ENCODE results near the gene CTXND1. TPM values are rescaled to one million over a fixed set of nuclear protein-coding genes. Genes with fewer than 3 reads are reported as not detected.
"Not testable (repeated sequence)": the region's sequence is repeated elsewhere in the genome, so short reads cannot be mapped to it uniquely, and the experiment has no call there.

Gene CTXND1
- total RNA-seq, 2 donors from 2014 or later, result 0.14 TPM; not detected in 1

DNA sequence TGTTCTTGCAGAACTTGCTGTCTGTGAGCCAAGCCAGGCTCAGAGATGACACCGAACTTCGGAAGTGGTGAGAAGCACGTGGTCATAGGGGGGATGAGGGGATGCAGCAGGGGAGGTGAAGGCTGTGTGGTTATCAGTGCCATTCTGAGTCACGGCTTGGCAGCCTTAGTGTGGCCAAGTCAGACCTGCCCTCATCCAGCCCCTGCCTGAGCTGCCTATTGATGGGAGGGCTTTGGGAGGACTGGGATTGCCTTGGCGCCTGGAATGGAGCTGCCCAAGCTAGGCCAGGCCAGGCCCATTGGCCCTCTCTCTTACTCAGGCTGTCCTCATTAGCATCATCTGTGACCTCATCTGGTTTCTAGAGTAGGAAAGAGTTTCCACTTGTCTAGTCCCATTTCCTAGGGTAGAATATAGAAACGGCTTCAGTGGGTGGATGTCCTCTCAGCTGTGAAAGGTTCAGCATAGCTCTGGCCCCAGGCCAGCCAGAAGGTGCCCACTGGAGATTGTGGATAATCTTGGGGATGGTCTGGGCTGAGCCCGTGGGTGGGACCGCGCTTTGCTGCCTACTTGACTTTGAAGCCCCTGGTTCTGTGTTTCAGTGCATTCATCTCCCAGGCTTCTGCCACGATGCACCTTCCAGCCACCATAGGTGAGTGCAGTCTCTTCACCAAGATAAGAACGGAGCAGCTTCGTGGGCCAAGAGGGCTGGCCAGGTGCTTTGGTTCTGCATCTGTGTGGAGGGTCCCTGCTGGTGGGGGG is 92.0 kb downstream of the CTXND1 start:
- Histone ChIP-seq H3K9me3 (no peaks in the 10 kb centered on the region), H3K27ac (no peak overlapping the region), H3K4me1 (ENCODE audit: control insufficient read depth in 1 of 2, low read depth in 2 of 2) (peaks cover under 1 to 1% of the 10 kb centered on the region in 2 donors), H3K27me3 (replicated peaks; ENCODE audit: insufficient read depth) (no peaks in the 10 kb centered on the region), H3K36me3 (peaks cover 26% of the 10 kb centered on the region), H3K4me3 (no peak overlapping the region)
- ATAC-seq (ENCODE audit: insufficient number of reproducible peaks, low FRiP score, low read depth) (no peak), DNase-seq (ENCODE audit: low spot score) (no peak)
- TF ChIP-seq CTCF (IDR thresholded peaks at IDR 0.05), result no peak

DNA sequence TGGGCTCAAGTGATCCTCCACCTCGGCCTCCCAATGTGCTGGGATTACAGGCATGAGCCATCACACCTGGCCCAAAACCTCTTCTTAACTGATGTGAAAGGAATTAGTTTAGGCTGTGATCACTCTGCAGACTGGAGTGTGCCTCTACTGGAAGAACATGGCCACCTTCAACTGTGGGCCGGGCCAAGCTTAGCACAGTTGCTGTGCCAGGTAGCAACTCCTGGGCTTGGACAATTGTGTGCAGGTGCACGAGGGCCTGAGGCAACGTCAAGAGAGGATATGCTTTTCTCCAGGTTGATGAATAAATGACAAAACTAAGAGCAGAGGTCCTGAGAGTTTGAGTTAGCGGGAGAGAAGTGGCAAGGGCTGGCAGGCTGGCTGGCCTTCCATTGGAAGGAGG is 92.7 kb downstream of the CTXND1 start:
- H3K36me3 ChIP-seq, result peaks cover 26% of the 10 kb centered on the region
- no peak overlapping the region for H3K4me3 ChIP-seq
- no peak overlapping the region for H3K27ac ChIP-seq
- ATAC-seq (ENCODE audit: insufficient number of reproducible peaks, low FRiP score, low read depth), result no peak
- no peaks in the 10 kb centered on the region for H3K27me3 ChIP-seq (replicated peaks; ENCODE audit: insufficient read depth)
- no peak for DNase-seq (ENCODE audit: low spot score)
- H3K4me1 ChIP-seq (ENCODE audit: control insufficient read depth in 1 of 2, low read depth in 2 of 2), result peaks cover 7 to 8% of the 10 kb centered on the region in 2 donors
- H3K9me3 ChIP-seq, result no peaks in the 10 kb centered on the region
- no peak for TF ChIP-seq CTCF (IDR thresholded peaks at IDR 0.05)

GRCh38 chr15:80157215-80157614 is 94.8 kb downstream of the CTXND1 start:
- DNase-seq (ENCODE audit: low spot score) (no peak), ATAC-seq (ENCODE audit: insufficient number of reproducible peaks, low FRiP score, low read depth) (no peak)
- Histone ChIP-seq H3K27ac (no peak overlapping the region), H3K27me3 (replicated peaks; ENCODE audit: insufficient read depth) (no peaks in the 10 kb centered on the region), H3K36me3 (peaks cover 24% of the 10 kb centered on the region), H3K9me3 (no peaks in the 10 kb centered on the region), H3K4me3 (no peak overlapping the region), H3K4me1 (ENCODE audit: control insufficient read depth in 1 of 2, low read depth in 2 of 2) (peaks cover 15 to 18% of the 10 kb centered on the region in 2 donors)
- no peak for TF ChIP-seq CTCF (IDR thresholded peaks at IDR 0.05)

DNA sequence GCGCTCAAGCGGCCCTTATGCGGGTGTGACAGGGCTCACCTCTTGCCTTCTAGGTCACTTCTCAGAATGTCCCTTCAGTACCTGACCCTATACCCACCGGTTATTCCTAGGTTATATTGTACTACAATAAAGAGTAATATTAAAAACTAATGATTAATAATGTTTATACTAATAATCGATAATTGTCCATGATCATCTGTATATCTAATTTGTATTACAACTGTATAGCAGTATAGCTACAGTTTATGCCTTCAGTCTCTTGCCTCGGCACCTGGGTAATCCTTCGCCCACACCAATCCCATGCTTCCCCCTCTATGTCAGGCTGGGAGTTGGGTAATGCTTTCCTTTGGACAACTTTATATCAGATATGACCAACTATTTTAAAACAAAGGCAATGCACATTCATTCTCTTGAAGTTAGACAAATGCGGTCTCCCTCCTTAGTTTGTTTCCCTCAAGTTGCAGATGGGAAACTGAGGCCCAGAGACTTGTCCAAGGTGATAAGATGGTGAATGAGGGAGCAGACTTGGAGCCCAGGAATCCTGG is 95.8 kb downstream of the CTXND1 start:
- Histone ChIP-seq H3K27ac (no peak overlapping the region), H3K27me3 (replicated peaks; ENCODE audit: insufficient read depth) (no peaks in the 10 kb centered on the region), H3K9me3 (no peaks in the 10 kb centered on the region), H3K4me1 (ENCODE audit: control insufficient read depth in 1 of 2, low read depth in 2 of 2) (peaks cover 17 to 23% of the 10 kb centered on the region in 2 donors), H3K4me3 (no peak overlapping the region), H3K36me3 (peaks cover 16% of the 10 kb centered on the region)
- ATAC-seq (ENCODE audit: insufficient number of reproducible peaks, low FRiP score, low read depth) (no peak), DNase-seq (ENCODE audit: low spot score) (no peak)
- no peak for TF ChIP-seq CTCF (IDR thresholded peaks at IDR 0.05)

DNA sequence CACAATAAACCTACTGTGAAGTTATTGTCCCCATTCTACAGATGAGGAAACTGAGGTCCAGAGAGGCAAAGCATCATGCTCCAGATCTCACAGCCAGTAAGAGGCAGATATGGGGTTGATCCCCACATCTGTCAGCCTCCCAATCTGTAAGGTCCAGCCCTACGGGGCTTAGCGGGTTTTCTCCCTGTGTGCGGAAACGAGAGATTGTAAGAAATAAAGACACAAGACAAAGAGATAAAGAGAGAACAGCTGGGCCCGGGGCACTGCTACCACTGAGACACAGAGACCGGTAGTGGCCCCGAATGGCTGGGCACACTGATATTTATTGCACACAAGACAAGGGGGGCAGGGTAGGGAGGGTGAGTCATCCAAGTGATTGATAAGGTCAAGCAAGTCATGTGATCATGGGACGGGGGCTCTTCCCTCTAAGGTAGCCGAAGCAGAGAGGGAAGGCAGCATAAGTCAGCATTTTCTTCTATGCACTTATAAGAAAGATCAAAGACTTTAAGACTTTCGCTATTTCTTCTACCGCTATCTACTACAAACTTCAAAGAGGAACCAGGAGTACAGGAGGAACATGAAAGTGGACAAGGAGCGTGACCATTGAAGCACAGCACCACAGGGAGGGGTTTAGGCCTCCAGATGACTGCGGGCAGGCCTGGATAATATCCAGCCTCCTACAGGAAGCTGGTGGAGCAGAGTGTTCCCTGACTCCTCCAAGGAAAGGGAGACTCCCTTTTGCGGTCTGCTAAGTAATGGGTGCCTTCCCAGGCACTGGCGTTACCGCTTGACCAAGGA is 96.4 kb downstream of the CTXND1 start:
- not testable (repeated sequence) for ATAC-seq (ENCODE audit: insufficient number of reproducible peaks, low FRiP score, low read depth); H3K4me3 ChIP-seq; H3K9me3 ChIP-seq; DNase-seq (ENCODE audit: low spot score); H3K27ac ChIP-seq; H3K27me3 ChIP-seq (replicated peaks; ENCODE audit: insufficient read depth)
- Histone ChIP-seq H3K36me3 (peaks cover 11% of the 10 kb centered on the region), H3K4me1 (ENCODE audit: control insufficient read depth in 1 of 2, low read depth in 2 of 2) (peaks cover 17 to 23% of the 10 kb centered on the region in 2 donors)

Data from thoracic aorta (tissue), 2 donors.